ENCODE measurements around the gene THBS2.
"Not testable (repeated sequence)": the region's sequence is repeated elsewhere in the genome, so short reads cannot be mapped to it uniquely, and the experiment has no call there.

DNA sequence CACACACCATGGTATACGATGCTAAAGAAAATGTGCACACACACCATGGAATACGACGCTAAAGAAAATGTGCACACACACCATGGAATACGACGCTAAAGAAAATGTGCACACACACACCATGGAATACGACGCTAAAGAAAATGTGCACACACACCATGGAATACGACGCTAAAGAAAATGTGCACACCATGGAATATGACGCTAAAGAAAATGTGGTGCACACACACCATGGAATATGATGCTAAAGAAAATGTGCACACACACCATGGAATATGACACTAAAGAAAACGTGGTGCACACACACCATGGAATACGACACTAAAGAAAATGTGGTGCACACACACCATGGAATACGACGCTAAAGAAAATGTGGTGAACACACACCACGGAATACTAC lies 55.7 kb downstream of the THBS2 start:
- TF ChIP-seq, protein P1, sequence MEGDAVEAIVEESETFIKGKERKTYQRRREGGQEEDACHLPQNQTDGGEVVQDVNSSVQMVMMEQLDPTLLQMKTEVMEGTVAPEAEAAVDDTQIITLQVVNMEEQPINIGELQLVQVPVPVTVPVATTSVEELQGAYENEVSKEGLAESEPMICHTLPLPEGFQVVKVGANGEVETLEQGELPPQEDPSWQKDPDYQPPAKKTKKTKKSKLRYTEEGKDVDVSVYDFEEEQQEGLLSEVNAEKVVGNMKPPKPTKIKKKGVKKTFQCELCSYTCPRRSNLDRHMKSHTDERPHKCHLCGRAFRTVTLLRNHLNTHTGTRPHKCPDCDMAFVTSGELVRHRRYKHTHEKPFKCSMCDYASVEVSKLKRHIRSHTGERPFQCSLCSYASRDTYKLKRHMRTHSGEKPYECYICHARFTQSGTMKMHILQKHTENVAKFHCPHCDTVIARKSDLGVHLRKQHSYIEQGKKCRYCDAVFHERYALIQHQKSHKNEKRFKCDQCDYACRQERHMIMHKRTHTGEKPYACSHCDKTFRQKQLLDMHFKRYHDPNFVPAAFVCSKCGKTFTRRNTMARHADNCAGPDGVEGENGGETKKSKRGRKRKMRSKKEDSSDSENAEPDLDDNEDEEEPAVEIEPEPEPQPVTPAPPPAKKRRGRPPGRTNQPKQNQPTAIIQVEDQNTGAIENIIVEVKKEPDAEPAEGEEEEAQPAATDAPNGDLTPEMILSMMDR (IDR thresholded peaks at IDR 0.05), result not testable (repeated sequence)
- TF ChIP-seq ZFX (IDR thresholded peaks at IDR 0.05; ENCODE audit: borderline replicate concordance), result not testable (repeated sequence)
